Stimulated activated CD4-positive, alpha-beta T cell treated with anti-CD3 and anti-CD28 coated beads, Interleukin-4, amount 100 ng/mL, for 24 hours (primary cell): ENCODE measurements around the gene GNB3.
"Not testable (repeated sequence)": the region's sequence is repeated elsewhere in the genome, so short reads cannot be mapped to it uniquely, and the experiment has no call there.

Source experiments
- DNase-seq: peaks from one replicate; pipeline ENCODE4 v3.0.0-alpha.2; 2020

Gene GNB3

DNA sequence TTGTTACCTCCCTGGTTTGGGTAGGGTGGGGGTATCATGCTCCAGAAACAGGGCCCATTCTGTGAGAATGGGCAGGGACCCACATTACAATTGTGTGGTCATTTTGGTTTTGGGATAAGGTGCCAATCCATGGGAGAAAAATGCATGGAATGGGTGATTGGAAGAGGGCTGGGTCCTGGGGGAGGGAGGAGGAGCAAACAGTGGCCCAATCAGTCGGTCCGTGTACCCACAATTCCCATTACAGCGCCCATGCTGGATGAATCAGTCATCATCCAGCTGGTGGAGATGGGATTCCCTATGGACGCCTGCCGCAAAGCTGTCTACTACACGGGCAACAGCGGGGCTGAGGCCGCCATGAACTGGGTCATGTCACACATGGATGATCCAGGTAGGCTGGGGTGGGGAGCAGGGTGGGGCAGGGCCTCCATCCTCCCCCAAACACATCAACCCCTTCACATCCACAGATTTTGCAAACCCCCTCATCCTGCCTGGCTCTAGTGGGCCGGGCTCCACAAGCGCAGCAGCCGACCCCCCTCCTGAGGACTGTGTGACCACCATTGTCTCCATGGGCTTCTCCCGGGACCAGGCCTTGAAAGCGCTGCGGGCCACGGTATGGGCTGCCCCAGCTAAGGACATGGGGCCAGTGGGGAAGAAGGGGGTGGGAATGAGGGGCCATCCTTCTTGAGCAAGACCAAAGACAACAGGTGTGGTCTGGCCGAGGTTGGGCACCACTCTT is 23.0 kb downstream of the GNB3 start:
- DNase-seq, result no peak

DNA sequence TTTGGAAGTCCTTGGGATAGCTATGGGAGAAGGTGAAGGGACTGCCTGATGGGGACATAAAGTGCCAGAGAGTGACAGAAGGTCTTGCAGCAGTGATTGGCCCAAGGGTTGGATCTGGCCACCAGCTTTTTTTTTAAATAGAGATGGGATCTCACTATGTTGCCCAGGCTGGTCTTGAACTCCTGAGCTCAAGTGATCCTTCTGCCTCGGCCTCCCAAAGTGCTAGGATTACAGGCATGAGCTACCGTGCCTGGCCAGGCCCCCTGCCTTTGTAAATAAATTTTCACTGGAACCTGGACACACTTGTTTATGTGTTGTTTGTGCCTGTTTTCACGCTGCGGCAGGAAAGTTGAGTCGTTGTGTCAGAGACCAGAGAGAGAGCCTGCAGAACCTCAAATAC is 24.6 kb downstream of the GNB3 start:
- not testable (repeated sequence) for DNase-seq

DNA sequence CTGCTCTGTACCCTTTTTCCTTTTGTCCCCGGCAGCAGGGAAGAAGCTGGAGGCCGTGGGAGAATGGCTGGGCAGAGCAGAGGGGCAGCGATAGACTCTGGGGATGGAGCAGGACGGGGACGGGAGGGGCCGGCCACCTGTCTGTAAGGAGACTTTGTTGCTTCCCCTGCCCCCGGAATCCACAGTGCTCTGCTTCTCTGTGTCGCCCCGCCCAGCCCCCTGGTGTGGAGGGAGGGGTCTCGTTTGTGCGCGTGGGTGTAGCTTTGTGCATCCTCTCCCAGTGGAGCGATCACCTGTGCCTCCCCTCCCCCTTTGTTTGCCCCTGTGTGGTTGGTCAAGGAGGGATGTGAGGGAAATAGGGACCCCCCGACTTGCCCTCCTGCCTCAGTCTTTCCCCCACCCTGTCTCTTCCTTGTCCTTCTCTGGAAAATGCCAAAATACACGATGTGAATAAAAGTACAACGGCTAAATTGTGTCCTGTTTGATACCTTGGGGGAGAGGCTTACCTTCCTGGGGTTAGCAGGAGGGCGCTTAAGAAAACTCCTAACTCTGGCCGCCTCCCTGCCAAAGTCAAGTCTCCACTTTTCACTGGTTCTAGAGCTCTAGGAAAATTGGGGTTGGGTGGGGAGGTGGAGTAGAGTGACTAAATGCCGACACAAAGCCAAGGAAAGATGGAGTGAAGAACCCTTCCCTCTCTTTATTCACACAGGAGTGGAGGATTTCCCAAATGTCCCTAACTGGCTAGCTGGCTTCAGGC is 25.6 kb downstream of the GNB3 start:
- DNase-seq, result no peak

DNA sequence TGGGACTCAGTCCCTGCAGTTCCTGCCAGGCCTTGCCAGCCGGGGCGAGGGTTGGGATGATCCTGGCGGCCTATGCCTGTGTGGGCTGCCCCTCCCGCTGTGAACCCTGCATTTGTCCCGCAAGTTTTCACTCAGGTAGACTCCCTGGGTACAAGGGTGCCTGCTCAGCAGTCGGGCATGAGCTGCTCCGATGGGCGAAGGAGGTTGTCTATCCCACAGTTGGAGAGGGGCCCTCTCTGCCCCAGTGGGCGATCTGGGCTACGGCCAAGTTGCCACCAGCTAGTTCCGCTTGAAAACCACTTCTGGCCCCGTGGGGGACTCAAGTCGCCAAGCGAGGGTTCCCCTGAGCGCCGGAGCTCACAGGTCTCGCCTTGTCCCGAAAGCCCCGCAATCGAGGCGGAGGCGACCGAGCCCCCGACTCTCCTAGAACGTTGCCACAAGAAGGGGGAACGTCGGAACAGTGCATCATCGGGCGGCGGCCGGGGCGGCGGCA is 26.2 kb downstream of the GNB3 start:
- no peak for DNase-seq

DNA sequence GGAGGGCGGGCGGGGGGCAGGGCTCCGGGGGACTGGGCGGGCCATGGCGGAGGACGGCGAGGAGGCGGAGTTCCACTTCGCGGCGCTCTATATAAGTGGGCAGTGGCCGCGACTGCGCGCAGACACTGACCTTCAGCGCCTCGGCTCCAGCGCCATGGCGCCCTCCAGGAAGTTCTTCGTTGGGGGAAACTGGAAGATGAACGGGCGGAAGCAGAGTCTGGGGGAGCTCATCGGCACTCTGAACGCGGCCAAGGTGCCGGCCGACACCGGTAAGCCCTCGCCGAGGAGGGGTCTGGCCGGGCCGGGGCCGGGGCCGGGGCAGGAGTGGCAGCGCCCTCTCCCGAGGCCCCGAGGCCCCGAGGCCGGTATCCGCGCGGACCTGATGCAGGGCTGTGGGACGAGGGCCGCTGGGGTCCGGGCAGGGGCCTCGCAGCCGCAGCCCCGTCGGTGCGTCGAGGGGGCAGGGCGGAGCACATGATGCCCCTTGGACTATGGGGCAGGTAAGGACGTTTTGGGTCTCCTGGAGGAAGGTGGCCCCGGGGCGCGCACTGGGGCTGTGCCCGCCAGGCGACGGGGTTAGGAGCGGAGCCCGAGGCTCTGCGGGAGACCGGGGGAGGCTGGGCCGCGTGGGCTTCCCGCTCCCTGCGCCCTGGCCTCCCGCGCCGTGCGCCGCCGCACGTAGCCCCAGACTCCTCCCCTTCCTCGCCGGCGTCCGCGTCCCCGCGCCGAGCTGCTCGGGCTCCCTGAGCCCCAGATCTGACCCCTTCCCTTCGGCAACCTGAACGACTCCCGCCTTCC is 26.9 kb downstream of the GNB3 start, which contains the start of gene TPI1:
TSS of gene TPI1 (plus strand) at position 119 of the 798 bp plus-strand sequence. CDS start at position 155, 36 bp downstream.
- peak; percentile 82 for DNase-seq

DNA sequence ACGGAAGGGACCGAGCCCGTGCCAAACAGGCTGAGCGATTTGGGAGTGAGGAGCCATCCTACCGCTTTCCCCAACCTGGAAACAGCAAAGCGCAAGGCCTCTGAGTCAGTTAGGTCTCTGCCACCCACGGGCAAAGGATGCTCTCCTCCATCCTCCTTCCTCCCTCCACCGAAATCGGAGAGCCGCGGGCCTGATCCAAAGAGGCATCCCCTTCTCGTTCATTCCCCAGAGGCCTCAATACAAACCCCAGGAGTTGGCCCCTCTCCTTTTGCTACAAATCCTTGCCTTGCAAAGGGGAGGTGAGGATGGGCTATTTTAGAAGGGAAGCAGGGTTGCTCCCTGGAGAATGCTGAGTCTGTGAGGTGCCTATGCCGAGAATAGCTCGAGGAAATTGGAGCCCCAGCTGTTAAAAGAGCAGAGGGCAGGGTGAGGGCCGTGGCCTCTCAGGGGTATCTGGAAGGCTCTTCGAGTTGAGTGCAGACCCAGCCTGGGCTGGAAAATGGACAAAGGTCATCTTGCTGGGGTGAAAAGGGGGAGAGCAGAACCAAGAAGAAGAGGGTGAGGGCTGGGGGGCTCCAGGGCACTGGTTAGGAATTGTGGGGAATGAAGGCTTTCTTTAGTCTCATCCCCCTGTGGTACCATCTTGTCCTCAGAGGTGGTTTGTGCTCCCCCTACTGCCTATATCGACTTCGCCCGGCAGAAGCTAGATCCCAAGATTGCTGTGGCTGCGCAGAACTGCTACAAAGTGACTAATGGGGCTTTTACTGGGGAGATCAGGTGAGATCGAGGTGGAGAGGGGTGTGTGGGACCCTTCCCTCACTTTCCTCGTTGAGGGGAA is 27.7 kb downstream of the GNB3 start:
- peak; percentile 21 for DNase-seq

DNA sequence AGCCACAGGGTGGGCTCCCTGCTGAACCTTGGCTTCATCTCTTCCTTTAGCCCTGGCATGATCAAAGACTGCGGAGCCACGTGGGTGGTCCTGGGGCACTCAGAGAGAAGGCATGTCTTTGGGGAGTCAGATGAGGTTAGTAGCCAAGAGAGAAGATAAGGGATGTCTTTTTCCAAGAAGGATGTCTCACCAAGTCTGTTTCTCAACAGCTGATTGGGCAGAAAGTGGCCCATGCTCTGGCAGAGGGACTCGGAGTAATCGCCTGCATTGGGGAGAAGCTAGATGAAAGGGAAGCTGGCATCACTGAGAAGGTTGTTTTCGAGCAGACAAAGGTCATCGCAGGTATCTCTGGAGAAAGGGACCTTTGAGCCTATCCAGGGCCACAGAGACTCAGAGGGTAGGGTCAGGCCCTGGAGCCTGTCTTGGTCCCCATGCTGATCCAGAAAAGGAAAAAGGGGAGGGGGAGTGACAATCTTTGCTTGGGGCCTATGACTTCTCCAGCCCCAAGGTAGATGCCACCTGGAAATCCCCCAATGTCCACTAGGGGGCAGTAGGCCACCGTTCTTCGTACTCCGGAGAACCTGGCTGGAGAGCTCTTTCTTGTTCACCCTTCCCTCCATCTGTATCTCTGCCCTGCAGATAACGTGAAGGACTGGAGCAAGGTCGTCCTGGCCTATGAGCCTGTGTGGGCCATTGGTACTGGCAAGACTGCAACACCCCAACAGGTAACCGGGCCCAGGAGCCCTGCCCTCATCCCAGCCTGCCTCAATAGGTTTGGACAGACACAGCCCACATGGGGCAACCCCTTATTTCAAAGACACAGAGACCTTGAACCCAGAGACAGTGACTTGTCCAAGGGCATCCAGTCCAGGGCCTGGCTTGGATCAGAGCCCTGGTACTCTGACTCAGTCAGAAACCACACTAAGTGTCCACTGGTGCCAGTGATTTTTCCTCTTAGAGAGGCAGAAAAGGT is 28.6 kb downstream of the GNB3 start:
- DNase-seq, result peak; percentile 88

DNA sequence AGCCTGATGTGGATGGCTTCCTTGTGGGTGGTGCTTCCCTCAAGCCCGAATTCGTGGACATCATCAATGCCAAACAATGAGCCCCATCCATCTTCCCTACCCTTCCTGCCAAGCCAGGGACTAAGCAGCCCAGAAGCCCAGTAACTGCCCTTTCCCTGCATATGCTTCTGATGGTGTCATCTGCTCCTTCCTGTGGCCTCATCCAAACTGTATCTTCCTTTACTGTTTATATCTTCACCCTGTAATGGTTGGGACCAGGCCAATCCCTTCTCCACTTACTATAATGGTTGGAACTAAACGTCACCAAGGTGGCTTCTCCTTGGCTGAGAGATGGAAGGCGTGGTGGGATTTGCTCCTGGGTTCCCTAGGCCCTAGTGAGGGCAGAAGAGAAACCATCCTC is 29.6 kb downstream of the GNB3 start:
- DNase-seq, result not testable (repeated sequence)

DNA sequence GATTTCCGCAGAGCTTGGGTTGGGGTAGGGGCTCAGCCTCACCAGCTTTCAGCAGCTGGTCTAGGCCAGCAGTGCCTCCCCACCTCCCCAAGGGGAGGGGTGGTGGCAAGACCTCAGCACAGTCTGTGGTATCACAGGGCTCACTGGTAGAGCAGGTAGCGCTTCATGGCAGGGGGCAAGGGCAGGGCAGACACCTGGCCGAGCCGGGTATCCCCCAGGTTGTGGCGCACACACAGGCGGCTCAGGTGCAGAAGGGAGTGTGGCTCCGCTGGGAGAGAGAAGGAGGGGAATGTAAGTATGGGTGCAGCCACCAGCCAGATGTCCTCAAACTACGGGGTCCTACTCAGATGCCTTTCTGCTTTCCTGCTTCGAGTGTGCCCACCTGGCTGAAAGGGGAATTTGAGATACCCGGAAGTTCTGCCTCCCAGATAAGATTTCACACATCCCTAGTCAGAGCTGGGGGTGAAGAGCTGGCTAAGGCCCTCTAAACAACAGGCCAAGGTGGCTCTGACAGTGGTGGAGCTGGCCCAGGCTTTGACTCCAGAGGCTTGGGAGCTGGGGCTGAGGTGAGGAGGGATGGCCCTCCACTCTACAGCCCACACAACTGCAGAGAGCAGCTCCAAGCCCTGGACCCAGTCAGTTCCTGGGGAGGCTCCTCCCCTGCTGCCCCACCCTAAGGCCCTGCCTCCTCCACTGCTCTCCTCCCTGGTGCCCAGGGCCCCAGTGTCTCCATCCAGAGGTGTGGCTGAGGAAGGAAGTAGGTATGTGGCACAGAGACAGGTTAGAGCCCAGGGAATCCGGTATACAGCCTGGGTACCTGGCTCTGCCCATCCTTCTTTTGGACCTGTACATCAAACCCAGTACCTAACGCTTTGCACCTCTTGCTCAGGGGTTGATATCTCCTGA is 30.6 kb downstream of the GNB3 start:
- DNase-seq, result peak; percentile 33

DNA sequence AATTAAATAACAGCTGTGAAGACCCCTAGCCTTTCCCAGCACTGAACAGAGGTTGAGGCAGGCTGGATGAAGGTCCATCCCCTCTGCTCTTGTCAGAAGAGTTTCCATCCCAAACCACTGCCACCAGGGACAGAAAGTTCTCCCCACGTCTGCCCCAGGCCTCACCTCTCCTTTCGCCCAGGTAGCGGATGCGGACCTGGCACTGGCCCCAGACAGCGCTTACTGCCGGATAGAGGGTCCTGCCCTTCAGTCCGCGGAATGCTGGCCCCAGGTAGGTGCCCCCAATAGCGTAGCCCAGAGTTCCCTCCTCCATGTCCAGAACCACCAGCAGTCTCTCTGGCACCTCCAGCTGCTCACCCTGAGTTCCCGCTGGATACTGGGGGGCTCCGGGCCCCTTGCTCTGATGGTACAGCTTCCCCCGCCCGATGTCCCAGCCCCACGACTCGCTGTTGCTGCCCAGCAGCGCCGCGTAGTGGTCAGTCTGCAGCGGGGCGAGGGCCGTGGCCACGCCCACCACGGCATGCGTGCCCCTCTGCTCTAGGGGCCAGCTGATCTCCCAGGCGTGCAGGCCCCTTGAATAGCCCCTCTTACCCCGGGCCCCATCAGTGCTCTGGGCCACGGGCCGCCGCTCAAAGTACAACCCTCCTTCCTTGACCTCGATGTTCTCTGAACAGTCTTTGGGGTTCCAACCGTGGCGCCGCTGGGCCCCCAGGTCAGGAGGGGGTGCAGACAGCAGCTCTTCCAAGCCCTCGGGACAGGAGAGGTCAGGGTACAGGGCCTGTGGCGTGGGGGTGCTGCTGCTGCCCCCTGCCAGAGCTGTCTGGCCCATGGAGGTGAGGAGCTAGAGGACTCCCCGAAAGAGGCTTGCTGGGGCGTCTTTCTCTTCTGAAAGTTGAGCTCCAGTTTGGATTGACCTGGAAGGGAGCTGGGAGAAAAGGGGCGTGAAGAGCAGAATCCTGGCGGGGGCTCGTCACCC is 31.6 kb downstream of the GNB3 start:
- peak; percentile 87 for DNase-seq

DNA sequence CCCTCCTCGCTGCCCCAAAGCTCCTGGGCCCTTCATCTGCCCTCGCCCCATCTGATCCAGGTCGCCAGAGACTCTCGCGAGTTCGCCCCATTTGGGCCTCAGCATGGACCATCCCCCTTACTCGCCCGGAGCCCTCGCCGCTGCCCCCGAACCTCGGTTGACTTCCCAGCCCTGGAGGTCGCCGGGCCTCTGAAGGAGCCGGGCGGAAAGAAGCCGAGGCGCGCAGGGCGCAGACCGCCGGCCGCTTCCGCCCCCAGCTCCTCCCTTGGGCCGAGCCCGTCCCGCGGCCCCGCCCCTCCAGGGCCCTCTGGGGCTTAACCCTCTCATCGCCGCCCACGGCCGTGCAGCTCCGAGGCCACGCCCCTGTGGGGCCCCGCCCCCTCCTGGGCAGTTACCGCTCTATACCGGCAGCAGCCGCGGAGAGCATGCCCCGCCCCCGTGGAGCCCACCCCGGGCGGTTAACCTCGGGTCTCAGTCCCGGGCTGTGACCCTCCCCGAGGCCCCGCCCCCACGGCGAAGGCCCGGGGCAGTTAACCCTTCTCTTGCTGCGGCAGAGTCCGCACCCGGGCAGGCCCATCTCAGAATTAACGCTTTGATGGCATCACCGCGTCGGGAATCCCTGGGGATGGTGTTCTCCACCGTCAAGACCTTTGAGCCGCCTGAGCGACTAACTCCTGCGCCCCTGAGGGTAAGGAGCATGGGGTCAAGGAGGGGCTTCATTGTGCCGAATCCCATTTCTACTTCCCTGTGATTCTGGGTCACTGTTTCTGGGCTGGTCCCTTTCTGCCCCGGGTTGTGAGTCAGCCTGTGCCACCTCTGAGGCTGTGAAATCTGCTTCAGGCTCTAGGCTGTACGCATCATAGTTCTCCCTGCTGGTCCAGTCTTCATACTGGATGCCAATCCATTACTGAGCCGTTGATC is 32.6 kb downstream of the GNB3 start, which contains the start of gene SPSB2:
TSS of gene SPSB2 (minus strand) at position 210 of the 921 bp plus-strand sequence. CDS start 402 bp downstream, outside the sequence.
- DNase-seq, result peak; percentile 99

DNA sequence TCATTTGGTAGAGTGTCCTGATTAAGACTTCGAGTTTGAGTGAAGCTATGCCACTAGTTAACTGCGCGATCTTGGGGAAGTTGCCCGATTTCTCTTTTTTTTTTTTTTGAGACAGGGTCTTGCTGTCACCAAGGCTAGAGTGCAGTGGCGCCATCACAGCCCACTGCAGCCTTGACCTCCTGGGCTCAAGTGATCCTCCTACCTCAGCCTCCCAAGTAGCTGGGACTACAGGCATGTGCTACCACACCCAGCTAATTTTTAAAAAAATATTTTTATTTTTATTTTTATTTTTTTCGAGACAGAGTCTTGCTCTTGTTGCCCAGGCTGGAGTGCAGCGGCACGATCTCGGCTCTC is 33.3 kb downstream of the GNB3 start:
- not testable (repeated sequence) for DNase-seq

DNA sequence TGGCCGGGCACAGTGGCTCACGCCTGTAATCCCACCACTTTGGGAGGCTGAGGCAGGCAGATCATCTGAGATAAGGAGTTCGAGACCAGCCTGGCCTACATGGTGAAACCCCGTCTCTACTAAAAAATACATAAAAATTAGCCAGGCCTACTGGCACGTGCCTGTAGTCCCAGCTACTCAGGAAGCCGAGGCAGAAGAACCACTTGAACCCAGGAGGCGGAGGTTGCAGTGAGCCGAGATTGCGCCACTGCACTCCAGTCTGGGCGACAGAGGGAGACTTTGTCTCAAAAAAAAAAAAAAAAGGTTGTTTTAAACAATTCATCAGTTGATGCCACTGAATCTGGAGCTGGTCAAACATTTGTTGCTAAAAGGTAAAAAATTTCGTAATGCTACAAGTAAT is 39.1 kb downstream of the GNB3 start:
- DNase-seq, result not testable (repeated sequence)

DNA sequence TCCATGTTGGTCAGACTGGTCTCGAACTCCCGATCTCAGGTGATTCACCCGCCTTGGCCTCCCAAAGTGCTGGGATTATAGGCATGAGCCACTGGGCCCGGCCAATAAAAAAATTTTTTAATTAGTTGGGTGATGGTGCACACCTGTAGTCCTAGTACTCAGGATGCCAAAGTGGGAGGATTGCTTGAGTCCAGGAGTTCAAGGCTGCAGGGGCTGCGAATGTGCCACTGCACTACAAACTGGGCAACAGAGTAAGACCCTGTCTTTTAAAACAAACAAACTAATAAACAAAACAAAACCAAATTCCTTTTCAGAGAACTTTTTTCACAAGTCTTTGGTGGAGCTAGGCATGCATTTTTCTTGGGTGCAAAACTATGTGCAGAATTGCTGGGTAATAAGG is 42.5 kb downstream of the GNB3 start:
- DNase-seq, result no peak

DNA sequence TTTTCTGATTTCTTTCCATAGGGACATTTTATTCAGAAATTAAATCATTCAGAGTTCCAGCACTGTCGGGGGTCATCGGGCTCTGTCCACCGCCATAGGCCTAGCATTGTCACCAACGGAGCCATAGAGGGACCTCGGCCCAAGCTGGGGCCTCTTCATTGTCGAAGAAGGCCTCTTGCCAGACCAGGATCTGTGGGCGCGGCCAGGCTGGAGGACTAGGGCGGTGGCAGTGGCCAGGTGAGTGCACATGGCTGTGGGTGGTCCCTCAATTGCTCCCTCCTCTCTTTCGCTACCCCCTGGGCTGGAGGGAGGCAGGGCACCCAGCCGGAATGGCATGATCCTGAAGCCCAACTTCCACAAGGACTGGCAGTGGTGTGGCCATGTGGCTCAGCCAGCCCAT is 43.0 kb downstream of the GNB3 start:
- DNase-seq, result no peak

DNA sequence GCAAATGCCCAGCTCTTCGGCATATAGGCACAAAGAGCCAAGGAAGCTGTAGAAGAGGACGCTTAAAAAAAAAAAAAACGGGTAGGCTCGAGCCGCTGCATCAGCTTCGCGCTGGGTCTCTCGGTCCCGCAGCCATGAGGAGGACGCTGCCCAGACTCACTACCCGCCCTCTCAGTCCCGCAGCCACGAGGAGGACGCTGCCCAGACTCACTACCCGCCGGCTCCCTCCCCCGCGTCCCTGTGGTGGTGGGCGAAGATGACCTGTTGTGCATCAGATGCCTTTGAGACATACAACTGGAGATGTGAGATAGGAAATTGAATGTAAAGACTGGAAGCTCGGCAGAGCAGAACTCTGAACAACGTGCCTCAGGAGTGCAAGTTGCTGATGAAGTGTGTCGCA is 43.8 kb downstream of the GNB3 start:
- DNase-seq, result no peak

DNA sequence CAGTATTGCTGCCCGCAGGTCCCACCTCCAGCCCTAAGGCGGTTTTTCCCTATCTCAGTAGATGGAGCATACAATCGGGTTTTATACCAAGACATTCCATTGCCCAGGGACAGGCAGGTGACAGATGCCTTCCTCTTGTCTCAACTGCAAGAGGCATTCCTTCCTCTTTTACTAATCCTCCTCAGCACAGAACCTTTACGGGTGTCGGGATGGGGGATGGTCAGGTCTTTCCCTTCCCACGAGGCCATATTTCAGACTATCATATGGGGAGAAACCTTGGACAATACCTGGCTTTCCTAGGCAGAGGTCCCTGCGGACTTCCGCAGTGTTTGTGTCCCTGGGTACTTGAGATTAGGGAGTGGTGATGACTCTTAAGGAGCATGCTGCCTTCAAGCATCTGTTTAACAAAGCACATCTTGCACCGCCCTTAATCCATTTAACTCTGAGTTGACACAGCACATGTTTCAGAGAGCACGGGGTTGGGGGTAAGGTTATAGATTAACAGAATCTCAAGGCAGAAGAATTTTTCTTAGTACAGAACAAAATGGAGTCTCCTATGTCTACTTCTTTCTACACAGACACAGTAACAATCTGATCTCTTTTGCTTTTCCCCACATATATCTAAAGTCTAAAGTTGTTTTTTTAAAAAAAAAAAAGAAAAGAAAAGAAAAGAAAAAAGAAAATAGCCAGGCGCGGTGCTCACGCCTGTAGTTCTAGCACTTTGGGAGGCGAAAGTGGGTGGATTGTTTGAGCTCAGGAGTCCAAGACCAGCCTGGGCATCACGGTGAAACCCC is 45.7 kb downstream of the GNB3 start:
- not testable (repeated sequence) for DNase-seq
